ENCODE data around the gene RPL38.

DNA sequence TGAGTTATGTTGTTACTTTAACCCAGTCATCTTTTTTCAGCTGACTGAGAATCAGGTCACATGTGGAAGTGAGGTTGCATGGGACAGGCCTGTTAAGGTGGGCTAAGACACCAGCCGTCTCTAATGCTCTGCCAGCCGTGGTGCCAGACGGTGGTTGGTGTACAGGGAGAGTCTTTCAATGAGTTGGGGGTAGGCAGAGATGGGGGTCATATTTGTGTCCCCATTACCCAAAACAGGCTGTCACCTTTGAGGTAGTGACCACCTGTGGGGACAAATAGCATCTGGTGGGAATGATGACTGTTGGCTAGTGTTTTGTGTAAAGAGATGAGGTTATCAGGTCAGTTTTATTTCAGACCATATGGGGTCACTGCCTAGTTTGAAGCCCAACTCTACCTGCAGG is 1.8 kb downstream of the RPL38 start:
- TF ChIP-seq SREBF2 (IDR thresholded peaks at IDR 0.05) (no peak), POLR2A (IDR thresholded peaks at IDR 0.05; ENCODE audit: low read length) (no peak), RCOR1 (IDR thresholded peaks at IDR 0.05; ENCODE audit: low read depth, low read length) (no peak), POLR2AphosphoS2 (conservative IDR thresholded peaks at IDR 0.05; ENCODE audit: low read length) (no peak), SMC3 (IDR thresholded peaks at IDR 0.05) (no peak), BHLHE40 (IDR thresholded peaks at IDR 0.05; ENCODE audit: low read depth, low read length) (no peak), EP300 (IDR thresholded peaks at IDR 0.05) (no peak), RAD21 (conservative IDR thresholded peaks at IDR 0.05 in 1 of 2, IDR thresholded peaks at IDR 0.05 in 1 of 2) (no peak), CEBPB (IDR thresholded peaks at IDR 0.05) (no peak), NR3C1 (IDR thresholded peaks at IDR 0.05) (no peak)
- TF ChIP-seq, protein P1, sequence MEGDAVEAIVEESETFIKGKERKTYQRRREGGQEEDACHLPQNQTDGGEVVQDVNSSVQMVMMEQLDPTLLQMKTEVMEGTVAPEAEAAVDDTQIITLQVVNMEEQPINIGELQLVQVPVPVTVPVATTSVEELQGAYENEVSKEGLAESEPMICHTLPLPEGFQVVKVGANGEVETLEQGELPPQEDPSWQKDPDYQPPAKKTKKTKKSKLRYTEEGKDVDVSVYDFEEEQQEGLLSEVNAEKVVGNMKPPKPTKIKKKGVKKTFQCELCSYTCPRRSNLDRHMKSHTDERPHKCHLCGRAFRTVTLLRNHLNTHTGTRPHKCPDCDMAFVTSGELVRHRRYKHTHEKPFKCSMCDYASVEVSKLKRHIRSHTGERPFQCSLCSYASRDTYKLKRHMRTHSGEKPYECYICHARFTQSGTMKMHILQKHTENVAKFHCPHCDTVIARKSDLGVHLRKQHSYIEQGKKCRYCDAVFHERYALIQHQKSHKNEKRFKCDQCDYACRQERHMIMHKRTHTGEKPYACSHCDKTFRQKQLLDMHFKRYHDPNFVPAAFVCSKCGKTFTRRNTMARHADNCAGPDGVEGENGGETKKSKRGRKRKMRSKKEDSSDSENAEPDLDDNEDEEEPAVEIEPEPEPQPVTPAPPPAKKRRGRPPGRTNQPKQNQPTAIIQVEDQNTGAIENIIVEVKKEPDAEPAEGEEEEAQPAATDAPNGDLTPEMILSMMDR (IDR thresholded peaks at IDR 0.05) = no peak
- TF ChIP-seq, protein P2, sequence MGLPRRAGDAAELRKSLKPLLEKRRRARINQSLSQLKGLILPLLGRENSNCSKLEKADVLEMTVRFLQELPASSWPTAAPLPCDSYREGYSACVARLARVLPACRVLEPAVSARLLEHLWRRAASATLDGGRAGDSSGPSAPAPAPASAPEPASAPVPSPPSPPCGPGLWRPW (IDR thresholded peaks at IDR 0.05) = no peak

Measured in A549 (cell line).